DMS153 (cell line): ENCODE measurements around the gene ENO2.

Experiments
- DNase-seq: peaks from one replicate; lab custom pipeline; 2025; lab: John Stamatoyannopoulos, UW

ENO2 gene

DNA sequence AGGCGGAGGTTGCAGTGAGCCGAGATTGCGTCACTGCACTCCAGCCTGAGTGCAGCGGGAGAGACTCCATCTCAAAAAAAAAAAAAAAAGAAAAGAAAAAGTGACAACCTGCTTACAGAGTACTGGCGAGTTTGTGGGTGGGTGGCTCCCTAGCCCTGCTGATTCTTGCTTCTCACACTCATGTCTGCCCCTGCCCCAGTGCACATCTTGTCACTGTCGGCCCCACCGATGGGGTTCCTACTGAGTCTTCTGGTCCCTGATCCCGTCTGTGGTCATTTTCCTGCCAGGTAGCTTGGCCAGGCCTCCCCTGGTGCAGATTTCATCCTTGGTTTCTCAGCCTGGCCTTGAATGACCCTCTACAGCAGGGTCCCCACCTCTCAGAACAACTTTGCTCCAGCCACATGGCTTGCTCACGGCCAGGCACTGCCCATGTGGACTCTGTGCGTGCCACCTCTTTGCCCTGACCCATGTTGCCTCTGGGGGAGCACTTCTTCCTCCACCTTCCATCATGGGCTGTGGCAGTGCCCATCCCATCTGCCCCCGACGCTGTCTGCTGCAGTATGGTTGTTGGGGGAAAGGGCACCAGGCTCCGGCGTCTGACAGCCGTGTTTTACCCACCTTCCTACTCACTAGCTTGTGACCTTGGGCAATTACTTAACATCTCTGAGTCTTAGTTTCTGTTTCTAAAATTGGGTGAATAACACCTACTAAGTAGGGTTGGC, 34.7 kb downstream of the ENO2 start:
- DNase-seq, result no peak

DNA sequence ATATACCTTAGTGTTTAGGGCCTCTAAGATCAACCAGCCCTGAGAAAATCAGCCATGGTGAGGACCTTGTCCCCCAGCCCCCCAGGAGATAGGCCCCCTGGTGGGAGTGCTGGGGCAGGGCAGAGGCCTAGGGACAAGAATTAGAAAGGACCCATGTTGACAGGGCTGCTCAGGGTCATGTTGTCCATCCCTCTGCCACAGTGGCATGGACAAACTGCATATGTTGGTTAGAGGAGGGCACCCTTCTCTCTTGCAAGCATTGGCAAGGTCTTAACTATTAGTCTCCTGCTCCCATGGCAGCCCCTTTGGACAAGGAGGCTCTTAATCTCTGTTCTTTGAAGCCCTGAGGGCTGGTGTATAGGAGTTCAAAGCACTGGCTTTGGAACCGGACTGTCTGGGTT, 36.0 kb downstream of the ENO2 start:
- DNase-seq, result no peak

DNA sequence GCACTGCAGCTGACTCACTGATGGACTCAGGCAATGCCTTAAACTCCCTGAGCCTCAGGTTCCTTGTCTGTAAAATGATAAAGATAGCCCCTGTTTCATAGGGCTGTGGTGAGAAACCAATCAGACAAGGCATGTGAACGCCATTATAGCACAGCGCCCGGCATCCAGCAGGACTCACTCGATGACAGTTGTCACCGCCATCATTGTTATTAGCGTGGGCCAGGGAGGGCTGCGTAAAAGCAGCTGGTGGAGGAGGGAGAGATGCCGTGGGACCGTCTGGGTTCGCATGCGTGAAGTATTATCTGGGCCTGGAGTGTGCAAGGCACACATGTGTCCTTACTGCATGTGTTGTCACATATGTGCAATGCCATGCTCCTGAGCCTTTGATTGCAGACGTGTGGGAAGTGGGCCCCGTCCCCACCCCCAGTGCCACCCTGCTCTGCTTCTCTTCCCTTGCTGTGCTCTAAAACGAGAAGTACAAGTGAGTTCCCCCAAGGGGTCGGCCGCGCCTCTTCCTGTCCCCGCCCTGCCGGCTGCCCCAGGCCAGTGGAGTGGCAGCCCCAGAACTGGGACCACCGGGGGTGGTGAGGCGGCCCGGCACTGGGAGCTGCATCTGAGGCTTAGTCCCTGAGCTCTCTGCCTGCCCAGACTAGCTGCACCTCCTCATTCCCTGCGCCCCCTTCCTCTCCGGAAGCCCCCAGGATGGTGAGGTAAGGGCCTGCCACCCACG, 36.6 kb downstream of the ENO2 start, which contains the start of gene PTPN6:
Gene PTPN6 (plus strand): TSS at position 546 of the 730 bp plus-strand sequence. CDS start 157 bp downstream, at position 703.
- no peak for DNase-seq

DNA sequence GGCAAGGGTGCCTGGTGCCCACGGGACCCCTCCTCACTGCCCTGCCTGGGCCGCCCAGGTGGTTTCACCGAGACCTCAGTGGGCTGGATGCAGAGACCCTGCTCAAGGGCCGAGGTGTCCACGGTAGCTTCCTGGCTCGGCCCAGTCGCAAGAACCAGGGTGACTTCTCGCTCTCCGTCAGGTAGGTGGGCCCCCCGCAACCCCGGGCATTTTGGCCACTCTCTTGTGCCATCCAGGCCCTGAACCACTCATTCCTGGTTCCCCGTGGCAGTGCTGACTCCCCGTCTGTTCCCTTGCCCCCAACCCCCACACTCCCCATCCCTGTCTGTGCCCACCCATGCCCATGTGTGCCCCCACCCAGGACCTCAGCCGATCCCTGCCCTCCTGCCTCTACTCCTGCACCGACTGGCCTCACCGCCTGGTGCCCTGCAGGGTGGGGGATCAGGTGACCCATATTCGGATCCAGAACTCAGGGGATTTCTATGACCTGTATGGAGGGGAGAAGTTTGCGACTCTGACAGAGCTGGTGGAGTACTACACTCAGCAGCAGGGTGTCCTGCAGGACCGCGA, 37.3 kb downstream of the ENO2 start:
- no peak for DNase-seq

DNA sequence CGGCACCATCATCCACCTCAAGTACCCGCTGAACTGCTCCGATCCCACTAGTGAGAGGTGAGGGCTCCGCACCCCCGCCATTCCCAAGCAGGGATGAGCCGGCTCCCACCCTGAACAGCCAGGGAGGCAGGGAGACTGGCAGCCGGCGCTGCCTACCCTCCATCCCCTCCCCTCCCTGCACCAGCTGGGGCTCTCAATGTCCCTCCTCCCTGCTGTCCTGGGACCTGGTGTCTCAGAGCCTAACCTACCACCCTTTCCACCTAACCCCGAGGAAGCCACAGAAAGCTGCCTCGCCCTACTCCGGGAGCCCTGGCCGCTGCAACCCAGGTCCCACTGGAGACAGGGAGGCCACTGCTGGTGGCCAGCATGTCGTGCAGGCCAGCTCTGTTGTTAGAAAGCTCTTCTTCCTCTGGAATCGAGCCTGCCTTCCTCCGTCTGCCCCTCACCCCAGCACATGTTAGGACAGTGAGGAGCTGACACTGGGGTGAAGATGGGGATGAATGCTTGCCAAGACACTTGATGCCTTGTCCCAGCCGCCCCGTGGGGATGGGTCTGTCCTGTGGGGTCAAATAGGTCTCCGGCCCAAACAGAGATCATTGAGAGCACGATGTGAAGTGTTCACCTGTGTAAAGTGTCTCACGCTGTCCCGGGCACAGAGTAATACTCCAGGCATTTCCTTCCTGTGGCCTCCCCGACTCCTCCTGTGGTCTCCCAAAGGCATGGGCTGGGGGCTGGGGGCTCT, 37.9 kb downstream of the ENO2 start:
- no peak for DNase-seq

DNA sequence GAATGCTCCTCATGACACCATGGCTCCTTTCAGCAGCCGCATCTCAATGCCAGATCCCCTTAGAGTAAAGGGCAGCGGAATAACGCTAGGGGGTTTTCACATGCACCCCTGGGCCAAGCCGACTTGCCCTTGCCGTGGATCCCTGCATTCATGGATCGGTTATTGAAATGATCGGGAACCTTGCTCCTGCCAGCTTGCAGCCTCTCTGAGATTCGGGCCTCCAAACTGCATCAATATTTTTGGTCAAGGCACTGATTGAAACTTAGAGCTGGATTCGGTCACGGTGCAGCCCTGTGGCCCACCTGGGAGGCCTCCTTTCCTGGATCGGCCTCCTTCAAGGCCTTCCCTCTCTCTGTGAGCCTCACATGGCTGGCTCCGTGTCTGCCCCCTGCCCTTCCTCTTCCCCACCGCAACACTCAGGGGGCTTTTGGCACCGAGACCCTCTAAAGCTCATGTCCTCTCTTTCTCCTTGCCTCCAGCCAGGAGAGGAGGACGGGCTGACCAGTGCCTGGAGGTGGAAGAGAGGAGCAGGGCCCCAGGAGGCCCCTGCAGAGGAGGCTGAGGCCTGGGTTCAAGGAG, 38.6 kb downstream of the ENO2 start:
- DNase-seq, result no peak

DNA sequence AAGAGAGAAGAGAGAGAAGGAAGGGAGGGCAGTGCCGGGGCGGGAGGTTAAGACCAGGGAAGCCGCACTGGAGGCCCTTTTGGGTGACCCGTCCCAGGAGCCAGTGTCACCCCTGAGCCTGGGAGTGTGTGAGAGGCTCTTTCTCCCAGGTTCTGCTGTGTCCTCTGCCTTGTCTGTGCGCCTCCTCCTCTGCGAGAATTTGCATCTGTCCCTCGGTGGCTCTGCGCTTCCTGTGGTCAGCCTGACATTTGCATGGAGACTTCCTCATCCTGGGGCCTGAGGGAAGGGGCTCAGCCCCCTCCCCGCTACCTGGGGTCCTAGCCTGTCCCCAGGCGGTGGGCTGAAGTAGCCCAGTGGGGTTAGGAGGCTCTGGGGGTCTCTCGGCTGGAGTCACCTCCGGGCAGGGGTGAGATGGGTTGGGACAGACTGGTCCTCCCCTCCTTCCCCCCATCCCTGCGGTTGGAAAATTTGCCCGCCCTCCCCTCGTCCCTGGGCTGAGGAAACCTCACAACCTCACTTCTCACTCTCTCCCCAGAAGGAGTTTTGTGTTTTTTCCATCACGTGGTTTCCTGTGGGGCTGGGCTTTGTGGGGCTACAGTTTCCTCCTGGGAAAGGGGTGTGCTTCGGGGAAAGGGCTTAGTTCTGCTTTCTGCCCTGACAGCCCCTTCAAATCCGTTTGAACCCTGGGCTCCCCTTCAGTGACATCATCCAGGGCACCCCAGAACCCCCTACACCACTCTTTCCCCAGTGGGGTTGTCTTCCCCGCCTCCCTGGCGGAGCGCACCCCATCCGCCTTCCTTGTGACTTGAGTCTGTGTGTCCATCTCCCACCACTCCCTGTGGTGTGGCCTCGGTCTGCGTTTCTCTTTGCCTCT, 39.3 kb downstream of the ENO2 start:
- no peak for DNase-seq

DNA sequence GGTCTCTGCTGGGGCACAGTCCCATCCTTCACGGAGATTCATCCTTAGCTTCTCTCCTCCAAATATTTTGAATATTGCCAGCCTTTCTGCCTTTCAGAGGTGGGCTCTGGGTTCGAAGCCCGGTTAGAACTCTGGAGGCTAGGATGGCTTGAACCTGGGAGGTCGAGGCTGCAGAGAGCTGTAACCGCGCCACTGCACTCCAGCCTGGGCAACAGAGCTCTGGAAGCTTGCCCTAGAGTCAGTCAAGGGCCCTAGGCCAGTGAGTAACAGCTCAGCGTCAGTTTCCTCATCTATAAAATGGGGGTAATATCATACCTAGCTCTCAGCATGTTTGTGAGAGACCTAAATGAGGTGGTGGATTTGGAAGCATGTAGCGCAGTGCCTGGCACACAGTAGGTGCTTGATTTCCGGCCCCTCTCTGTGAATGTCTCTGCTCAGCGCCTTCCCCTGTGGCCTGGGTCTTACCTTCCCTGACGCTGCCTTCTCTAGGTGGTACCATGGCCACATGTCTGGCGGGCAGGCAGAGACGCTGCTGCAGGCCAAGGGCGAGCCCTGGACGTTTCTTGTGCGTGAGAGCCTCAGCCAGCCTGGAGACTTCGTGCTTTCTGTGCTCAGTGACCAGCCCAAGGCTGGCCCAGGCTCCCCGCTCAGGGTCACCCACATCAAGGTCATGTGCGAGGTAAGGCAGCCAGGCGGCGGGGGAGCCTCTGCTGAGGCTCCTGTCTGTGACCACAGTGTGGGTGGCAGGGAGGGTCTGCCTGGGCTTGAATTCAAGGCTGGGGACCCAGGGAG, 40.1 kb downstream of the ENO2 start:
- no peak for DNase-seq

DNA sequence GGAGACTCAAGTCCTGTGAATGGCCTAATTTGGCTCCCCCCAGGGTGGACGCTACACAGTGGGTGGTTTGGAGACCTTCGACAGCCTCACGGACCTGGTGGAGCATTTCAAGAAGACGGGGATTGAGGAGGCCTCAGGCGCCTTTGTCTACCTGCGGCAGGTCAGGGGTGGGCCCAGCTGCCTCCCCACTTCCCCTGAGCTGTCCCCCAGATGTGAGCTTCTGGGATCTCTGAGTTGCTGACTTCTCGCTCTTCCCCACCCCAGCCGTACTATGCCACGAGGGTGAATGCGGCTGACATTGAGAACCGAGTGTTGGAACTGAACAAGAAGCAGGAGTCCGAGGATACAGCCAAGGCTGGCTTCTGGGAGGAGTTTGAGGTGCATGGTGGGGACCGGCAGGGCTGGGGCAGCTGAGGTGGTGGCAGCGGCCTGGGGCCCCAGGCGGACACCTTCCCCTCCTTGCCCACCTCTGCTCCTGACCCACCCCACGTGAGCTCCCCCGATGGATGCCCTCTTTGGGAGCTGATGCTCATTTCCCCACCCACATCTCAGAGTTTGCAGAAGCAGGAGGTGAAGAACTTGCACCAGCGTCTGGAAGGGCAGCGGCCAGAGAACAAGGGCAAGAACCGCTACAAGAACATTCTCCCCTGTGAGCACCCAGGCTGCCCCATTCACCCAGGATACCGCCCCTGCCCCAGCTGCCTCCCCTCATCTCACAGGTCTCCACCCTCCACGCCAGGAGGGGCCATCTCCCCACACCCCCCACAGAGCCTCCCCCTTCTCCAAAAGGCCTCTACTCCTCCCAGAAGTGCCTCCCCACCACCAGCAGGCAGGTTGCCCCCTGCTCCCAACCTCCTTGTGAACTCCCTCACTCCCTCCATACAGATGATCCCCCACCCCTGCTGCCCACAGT, 41.0 kb downstream of the ENO2 start:
- DNase-seq, result no peak

DNA sequence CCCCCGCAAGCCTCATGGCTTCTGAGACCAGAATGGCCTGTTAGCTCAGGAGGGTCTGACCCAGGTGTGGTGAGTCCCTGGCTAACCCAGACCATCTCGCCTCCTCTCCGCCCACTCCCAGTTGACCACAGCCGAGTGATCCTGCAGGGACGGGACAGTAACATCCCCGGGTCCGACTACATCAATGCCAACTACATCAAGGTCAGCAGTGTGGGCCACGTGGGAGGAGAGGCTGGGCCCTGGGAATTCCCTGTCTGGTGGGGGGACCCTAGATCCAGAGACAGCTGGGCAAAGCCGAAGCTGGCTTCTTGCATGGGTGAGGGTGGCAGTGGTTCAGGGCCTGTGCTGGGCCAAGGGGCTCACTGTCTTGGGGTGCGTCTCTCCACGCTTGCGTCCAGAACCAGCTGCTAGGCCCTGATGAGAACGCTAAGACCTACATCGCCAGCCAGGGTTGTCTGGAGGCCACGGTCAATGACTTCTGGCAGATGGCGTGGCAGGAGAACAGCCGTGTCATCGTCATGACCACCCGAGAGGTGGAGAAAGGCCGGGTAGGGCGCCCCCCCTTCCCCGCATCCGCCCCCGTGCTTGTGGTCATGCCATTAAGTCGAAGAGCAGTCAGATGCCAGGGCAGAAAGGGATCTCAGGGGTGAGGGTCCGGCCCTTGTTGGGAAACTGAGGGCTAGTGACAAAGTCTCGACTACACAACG, 41.8 kb downstream of the ENO2 start:
- DNase-seq, result no peak

DNA sequence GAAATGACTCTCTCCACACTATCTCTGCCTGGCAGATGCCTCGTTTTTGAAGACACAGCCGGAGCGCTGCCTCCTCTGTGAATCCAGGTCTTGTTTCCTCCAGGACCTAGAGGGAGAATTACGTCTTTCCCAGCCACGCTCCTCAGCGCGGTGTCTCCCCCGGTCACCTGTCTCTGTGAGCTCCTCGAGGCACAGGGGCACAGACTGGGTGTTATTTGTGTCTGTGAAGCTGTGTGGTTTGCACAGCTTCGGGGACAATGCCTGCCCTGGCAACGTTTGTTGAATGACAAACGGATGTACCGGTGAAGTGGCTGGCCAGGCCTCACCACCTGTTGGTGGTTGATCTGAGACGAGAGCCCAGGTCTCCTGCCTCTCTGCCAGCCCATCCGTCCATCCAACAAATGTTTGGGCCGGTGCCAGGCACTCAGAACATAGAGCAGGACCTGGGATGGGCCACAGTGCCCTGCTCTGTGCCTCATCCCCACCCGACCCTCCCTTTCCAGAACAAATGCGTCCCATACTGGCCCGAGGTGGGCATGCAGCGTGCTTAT, 42.8 kb downstream of the ENO2 start:
- no peak for DNase-seq

DNA sequence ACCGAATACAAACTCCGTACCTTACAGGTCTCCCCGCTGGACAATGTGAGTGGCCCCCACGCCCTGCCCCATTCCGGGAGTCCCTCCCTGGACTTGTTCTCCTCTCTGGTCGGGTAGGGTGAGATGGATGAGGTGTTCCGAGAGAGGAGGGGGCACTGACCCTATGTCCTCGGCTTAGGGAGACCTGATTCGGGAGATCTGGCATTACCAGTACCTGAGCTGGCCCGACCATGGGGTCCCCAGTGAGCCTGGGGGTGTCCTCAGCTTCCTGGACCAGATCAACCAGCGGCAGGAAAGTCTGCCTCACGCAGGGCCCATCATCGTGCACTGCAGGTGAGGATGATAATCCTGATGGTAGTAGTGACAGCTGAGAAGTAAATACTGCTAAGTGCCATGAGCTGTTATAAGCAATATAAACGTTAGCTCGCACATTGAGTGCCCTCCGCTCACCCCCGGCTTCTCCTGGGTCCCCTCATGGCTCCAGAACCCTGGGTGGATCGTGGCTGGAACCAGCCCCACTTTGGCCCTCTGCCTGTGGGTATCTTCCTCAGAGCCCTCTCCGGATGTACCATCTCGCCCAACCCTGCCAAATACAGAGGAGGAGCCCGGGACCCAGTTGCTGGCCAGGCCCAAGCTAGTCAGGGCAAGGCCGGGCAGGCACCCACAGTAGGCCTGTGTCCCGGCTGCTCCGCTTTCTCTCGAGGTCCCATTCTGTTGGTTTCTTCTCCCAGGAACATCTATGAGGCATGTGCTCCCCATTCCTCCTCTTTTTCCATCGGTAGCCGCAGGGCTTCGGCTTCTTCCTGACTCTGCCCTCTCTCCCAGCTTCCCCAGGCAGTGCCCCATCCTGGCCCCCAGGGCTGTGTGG, 43.6 kb downstream of the ENO2 start:
- DNase-seq, result no peak

DNA sequence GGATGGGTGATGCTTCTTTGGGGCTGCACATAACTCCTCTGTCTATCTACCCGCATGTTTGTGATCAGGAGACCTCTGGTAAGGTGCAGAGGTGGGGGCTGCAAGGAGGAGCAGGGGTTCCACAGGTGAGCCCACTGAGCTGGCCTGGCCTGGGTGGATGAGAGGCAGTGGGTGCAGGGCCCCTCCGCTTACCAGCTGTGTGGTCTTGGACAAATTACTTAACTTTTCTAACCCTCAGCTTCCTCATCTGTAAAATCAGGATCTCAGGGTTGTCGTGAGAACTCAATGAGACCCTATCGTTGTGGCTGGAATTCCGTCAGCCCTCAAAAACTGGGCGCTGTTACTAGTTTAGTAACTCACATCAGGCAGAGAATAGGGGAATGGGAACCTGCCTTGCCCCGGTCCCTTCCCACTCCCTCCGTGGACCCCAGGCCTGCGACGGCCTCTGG, 44.3 kb downstream of the ENO2 start:
- DNase-seq, result no peak

DNA sequence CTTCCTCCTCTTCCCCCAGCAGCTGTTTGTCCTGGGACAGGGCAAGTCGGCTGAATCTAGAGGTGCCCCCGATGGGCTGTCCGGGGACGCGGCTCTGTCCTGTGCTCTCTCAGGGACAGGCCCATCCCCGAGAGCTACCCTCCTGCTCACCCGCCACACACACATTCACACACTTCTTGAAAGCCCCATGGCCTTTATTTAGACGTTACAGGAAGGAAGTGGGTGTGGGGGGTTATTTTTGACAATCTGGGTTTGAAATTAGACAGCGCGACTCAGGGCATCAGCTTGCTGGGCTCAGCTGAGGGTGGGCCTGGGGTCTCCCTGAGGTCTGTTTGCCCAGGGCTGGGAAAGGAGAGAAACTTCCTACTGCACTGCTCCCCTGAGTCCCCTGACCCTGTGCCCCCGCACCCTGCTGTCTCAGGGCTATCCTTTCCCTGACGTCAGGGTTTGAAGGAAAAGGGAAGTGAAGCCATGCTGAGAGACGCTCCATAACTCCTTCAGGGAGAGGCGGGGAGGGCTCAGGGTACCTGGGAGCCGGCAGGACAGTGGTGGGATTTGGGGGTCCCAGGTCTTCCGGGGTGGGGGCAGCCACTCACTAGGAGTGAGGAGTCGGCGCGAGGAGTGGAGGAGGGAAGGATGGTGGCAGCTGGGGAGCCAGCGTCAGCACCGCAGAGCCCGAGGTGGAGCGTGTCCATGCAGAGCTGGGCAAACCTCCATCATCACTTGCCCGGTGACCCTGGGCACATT, 44.9 kb downstream of the ENO2 start:
- no peak for DNase-seq

DNA sequence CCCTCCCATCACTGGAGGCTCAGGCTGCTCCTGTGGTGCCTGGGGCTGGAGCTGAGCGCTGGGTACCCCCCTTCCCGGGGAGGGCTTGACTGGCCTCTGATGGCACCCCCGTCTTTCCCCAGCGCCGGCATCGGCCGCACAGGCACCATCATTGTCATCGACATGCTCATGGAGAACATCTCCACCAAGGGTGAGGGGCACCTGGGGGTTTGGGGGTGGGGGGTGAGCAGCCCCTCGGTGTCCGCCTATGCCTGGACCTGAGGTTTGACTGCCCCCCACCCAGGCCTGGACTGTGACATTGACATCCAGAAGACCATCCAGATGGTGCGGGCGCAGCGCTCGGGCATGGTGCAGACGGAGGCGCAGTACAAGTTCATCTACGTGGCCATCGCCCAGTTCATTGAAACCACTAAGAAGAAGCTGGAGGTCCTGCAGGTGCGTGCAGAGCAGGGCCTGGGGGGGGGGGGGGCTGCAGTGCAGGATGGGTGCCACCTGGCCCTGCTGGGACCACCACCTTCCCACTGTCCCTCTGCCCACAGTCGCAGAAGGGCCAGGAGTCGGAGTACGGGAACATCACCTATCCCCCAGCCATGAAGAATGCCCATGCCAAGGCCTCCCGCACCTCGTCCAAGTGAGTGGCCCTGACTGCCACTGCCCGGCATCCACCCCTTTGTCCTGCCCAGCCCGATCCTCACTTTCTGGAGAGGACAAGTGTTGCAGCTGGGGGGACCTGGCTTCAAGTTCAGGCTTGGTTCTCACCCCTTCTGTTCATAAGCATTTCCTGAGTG, 45.6 kb downstream of the ENO2 start:
- no peak for DNase-seq
